GM12878 (cell line): ENCODE results near the gene CRYGA. TPM values are rescaled to one million over a fixed set of nuclear protein-coding genes. Genes with fewer than 3 reads are reported as not detected.

Source experiments
- ATAC-seq: fragments of 200-7000 bp; cut with Tn5 transposase; 3 replicates; pipeline ENCODE4 v1.9.1; 2020; ENCODE audit warnings: mild to moderate bottlenecking, moderate library complexity
- BruUV-seq: library from RNA; stranded (reverse); fragments of 400-500 nt; replicated peaks from 2 replicates; lab custom pipeline; 2021; lab: Mats Ljungman, UMichigan
- CTCF ChIA-PET: fragments of 300-600 bp; sonication (Branson Sonifier 250); formaldehyde crosslinking; extraction: SDS; loops from one replicate; lab custom pipeline; 2021; ENCODE audit warnings: inconsistent platforms; lab: Yijun Ruan, JAX
- POLR2A ChIA-PET: fragments of 350-600 bp; formaldehyde crosslinking; extraction: SDS; loops from one replicate; lab custom pipeline; 2021; ENCODE audit warnings: inconsistent platforms; lab: Charles Lee
- RAD21 ChIA-PET: fragments of 300-600 bp; sonication (Branson Sonifier 250); formaldehyde crosslinking; loops from one replicate; lab custom pipeline; 2023; ENCODE audit warnings: antibody characterized with exemption; ENCODE audit not compliant: unreplicated experiment; lab: Charles Lee
- SMC1A ChIA-PET: fragments of 300-600 bp; sonication (Branson Sonifier 250); formaldehyde crosslinking; loops from one replicate; lab custom pipeline; 2023; ENCODE audit not compliant: unreplicated experiment, uncharacterized antibody; lab: Charles Lee
- DNase-seq: peaks from one replicate; pipeline ENCODE4 v3.0.0-alpha.2; 2011; ENCODE audit warnings: low read depth, low spot score
- FAIRE-seq: peaks from 3 replicates; lab custom pipeline; 2011; peaks lifted over from hg19 to GRCh38; lab: Jason Lieb, UNC
- H2AFZ ChIP-seq: 2 replicates; pipeline ENCODE4 v1.6.0; 2011; ENCODE audit warnings: low read depth, low read length, control low read depth; ENCODE audit not compliant: control insufficient read depth
- H3K27ac ChIP-seq: 2 replicates; pipeline ENCODE4 v1.5.1; 2011; ENCODE audit warnings: control low read depth; ENCODE audit not compliant: control insufficient read depth, insufficient read depth
- H3K27me3 ChIP-seq, 2 experiments: replicated peaks in 1 of 2; 2 replicates each; pipeline versions ENCODE4 v1.6.0 to v1.6.1; 2011; ENCODE audit warnings: low read length in 1 of 2; ENCODE audit not compliant: control insufficient read depth in 2 of 2, insufficient read depth in 2 of 2
- H3K36me3 ChIP-seq, 2 experiments: 2 replicates each; pipeline ENCODE4 v1.5.1; 2011; ENCODE audit warnings: low read length in 1 of 2; ENCODE audit not compliant: control insufficient read depth in 2 of 2, insufficient read depth in 2 of 2
- H3K4me1 ChIP-seq: 2 replicates; pipeline ENCODE4 v1.6.1; 2011; ENCODE audit warnings: mild to moderate bottlenecking, low read length, moderate library complexity, mixed read lengths; ENCODE audit not compliant: control insufficient read depth, insufficient read depth
- H3K4me2 ChIP-seq: 2 replicates; pipeline ENCODE4 v1.6.0; 2011; ENCODE audit warnings: control low read depth; ENCODE audit not compliant: control insufficient read depth, insufficient read depth
- H3K4me3 ChIP-seq: fragments of 200-600 bp; sonication (generic); 2 replicates; pipeline ENCODE4 v1.5.1; 2016
- H3K79me2 ChIP-seq: 2 replicates; pipeline ENCODE4 v1.6.0; 2011; ENCODE audit warnings: low read length; ENCODE audit not compliant: control insufficient read depth, insufficient read depth
- H3K9ac ChIP-seq: 2 replicates; pipeline ENCODE4 v1.8.0; 2011; ENCODE audit warnings: low read length, control low read depth, mixed read lengths; ENCODE audit not compliant: control insufficient read depth, insufficient read depth
- H3K9me3 ChIP-seq: replicated peaks from 3 replicates; pipeline ENCODE4 v1.5.1; 2011; ENCODE audit warnings: mild to moderate bottlenecking, low read length; ENCODE audit not compliant: control insufficient read depth, insufficient read depth
- H4K20me1 ChIP-seq: 2 replicates; pipeline ENCODE4 v1.6.0; 2011; ENCODE audit not compliant: control insufficient read depth, insufficient read depth
- BCL11A ChIP-seq: IDR thresholded peaks from 2 replicates; pipeline ENCODE4 v1.6.1; 2011; ENCODE audit warnings: low read depth, low read length
- CBX5 ChIP-seq: sonication (generic); IDR thresholded peaks from 2 replicates; pipeline ENCODE4 v1.6.1; 2016; ENCODE audit warnings: low read depth, moderate library complexity, mild to moderate bottlenecking, inconsistent platforms
- PAX8 ChIP-seq: fragments of 450-650 bp; IDR thresholded peaks from 2 replicates; pipeline ENCODE4 v1.6.1; 2017; ENCODE audit warnings: mild to moderate bottlenecking, moderate library complexity
- SP1 ChIP-seq: IDR thresholded peaks from one replicate; pipeline ENCODE4 v1.6.1; 2011; ENCODE audit warnings: low read depth, low read length
- SREBF1 ChIP-seq: IDR thresholded peaks from 2 replicates; pipeline ENCODE4 v1.6.1; 2012; ENCODE audit warnings: mild to moderate bottlenecking, low read length
- SUZ12 ChIP-seq: fragments of 200-600 bp; sonication (generic); IDR thresholded peaks from one replicate; pipeline ENCODE4 v1.6.1; 2018; ENCODE audit warnings: antibody characterized with exemption, mild to moderate bottlenecking; ENCODE audit not compliant: unreplicated experiment
- YY1 ChIP-seq: IDR thresholded peaks from 2 replicates; pipeline ENCODE4 v1.6.1; 2011; ENCODE audit warnings: low read depth, mild to moderate bottlenecking, low read length
- WGBS: methylation state at CpG from one replicate; pipeline ENCODE4 v1.1.6; 2016; ENCODE audit warnings: low lambda C conversion rate; ENCODE audit not compliant: insufficient replicate concordance, insufficient coverage; ENCODE audit errors: missing lambda C conversion rate; 5-methylcytosine and 5-hydroxymethylcytosine counted together
- in situ Hi-C: fragments of 300-500 bp; cut with MboI; formaldehyde crosslinking; loops from 9 replicates; pipeline ENCODE4 v1.14.3; 2018; ENCODE audit warnings: mixed read lengths
- intact Hi-C: fragments of 100-400 bp; cut with micrococcal nuclease; formaldehyde crosslinking; loops from one replicate; pipeline ENCODE4 v1.14.2; 2022; ENCODE audit not compliant: unreplicated experiment
- polyA plus RNA-seq, 11 experiments: library from polyadenylated mRNA; depleted of rRNA in 4 of 11; unstranded in 6 of 11; stranded (reverse) in 5 of 11; fragments of >200 nt; fragmentation: Nextera tagmentation in 4 of 11; fragmentation: Illumina TruSeq in 1 of 11; extraction: Ambion mirVana in 4 of 11; extraction: Trizol in 1 of 11; gene quantifications; 1 replicate in 1 of 11; 2 replicates in 10 of 11; pipeline versions ENCODE4 v1.2.1 to v1.2.3, GENCODE V29; 2011 to 2016; ENCODE audit warnings: inconsistent platforms in 2 of 11, missing spikeins in 2 of 11, low read depth in 1 of 11
- total RNA-seq, 4 experiments: library from RNA; depleted of rRNA in 3 of 4; stranded (reverse); fragments of >200 nt in 3 of 4; fragmentation: Illumina TruSeq in 1 of 4; extraction: Trizol in 1 of 4; gene quantifications; 2 replicates each; pipeline versions ENCODE4 v1.2.1 to v1.2.3, GENCODE V29; 2013 to 2021

CRYGA gene
- total and polyA plus RNA-seq, 10 of the 15 experiments (the other 5 are each of a cell fraction or from before 2014, with no cell fraction given) = not detected

DNA sequence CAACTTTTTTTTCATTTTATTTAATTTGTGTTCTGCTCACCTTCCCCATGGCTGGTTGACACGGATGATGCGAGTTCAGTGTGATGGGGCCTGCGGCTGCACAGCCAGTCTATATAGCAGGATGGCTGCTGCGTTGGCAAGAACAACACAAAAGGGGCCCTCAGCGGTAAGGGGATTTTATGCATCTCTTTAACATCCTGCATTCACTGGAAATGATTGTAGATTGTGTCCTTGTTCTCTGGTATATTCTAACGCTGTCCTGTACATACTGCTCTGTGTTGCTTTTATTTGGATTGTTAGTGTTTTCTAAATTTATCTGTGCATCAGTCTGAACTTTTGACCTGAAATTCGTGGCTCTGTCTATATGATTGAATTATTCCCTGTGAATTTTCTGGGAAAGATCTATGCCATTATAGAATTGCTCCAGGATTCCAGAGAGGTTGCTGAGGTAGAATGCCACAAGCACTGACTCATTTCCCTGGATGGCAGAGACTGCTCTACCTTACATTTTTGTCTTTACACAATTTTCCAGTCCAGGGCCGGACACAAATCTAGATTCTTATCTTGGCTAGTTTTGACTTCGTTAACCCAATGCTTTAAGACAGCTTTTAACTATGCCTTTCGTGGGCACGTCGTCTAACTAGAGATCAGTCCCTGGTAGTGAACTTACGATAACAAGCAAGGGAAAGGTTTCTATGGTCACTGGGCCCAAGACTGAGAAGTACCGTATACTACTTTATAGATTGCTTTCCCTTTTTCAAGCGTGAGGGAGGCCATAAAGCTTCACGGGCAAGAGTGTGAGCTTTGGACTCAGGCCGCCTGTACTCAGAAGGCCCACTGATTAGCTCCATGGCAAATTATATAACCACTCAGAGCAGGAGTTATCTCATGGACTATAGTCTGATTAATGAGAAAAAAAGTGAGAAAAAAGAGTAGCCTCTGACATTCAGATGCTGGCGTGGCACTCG lies 33.4 kb downstream of the CRYGA start, which contains the start of gene CRYGC:
Gene CRYGC, minus strand, starts transcription at position 85 of the 968 bp plus-strand sequence. Its CDS starts 36 bp downstream, at position 49.
- ChIA-PET SMC1A (no interaction called here), RAD21 (no interaction called here), POLR2A (no interaction called here)
- no peak for FAIRE-seq
- in situ Hi-C loops (no loop called here), intact Hi-C loops (no loop called here)
- Histone ChIP-seq H3K4me2 (no peak within 1 kb of the TSS), H4K20me1 (no peaks in the 10 kb centered on the region; the same call in 1 of the 2 replicates), H3K9ac (no peak within 1 kb of the TSS)
- 57% methylated on average over 19 of the region's 19 CpGs for WGBS
- no TSS peak for BruUV-seq
- TF ChIP-seq SREBF1 = no peak
- TF ChIP-seq CBX5 = no peak
- no peak for TF ChIP-seq SUZ12
- no peak for TF ChIP-seq PAX8
- TF ChIP-seq YY1 = no peak
- TF ChIP-seq BCL11A = no peak
- TF ChIP-seq SP1 = no peak
- TF ChIP-seq, all 136 proteins: peak for 0
- DNase-seq = no peak
- Histone ChIP-seq H3K36me3 (no peaks in the 10 kb centered on the region), H3K27me3 (no peaks in the 10 kb centered on the region), H3K9me3 (no peaks in the 10 kb centered on the region; the same call in 2 of the 3 replicates), H3K4me1 (peaks cover 2% of the 10 kb centered on the region; the same call in 1 of the 2 replicates), H2AFZ (no peak within 1 kb of the TSS), H3K4me3 (no peak within 1 kb of the TSS), H3K27ac (no peak within 1 kb of the TSS), H3K79me2 (no peaks in the 10 kb centered on the region)
- no peak for ATAC-seq
- CTCF ChIA-PET = interaction anchor here (1.0 to 1.3 kb wide), 2 partner anchors 12 to 45 kb away, joined by 3 read pairs; no protein-coding TSS in a partner anchor
